Kidney (tissue), 14 donors: Measurements from ENCODE around the gene MIOS. TPM values are rescaled to one million over a fixed set of nuclear protein-coding genes. Genes with fewer than 3 reads are reported as not detected.

Experiments used
- DNase-seq, 5 donors: peaks; one replicate each; pipeline ENCODE4 v3.0.0-alpha.2; 2013 to 2020
- FAIRE-seq: peaks from 2 replicates; lab custom pipeline; 2012; peaks lifted over from hg19 to GRCh38; lab: Jason Lieb, UNC
- H3K27ac ChIP-seq, 2 donors: one replicate each; pipeline ENCODE4 v1.7.0; 2013; ENCODE audit warnings: low read depth in 2 of 2, low read length in 2 of 2, inconsistent platforms in 1 of 2
- H3K27me3 ChIP-seq: one replicate; pipeline ENCODE4 v1.7.1; 2013; ENCODE audit warnings: low read length, inconsistent platforms; ENCODE audit not compliant: control insufficient read depth, insufficient read depth
- H3K36me3 ChIP-seq, 3 donors: one replicate each; pipeline versions ENCODE4 v1.7.0 to v1.7.1; 2013; ENCODE audit warnings: low read length in 3 of 3, control low read depth in 1 of 3, inconsistent platforms in 1 of 3; ENCODE audit not compliant: insufficient read depth in 3 of 3, control insufficient read depth in 2 of 3
- H3K4me1 ChIP-seq, 3 donors: one replicate each; pipeline versions ENCODE4 v1.7.0 to v1.7.1; 2013; ENCODE audit warnings: low read length in 3 of 3, inconsistent platforms in 1 of 3, low read depth in 1 of 3; ENCODE audit not compliant: control insufficient read depth in 2 of 3, insufficient read depth in 2 of 3
- H3K4me3 ChIP-seq, 3 donors: one replicate each; pipeline versions ENCODE4 v1.7.0 to v1.8.1; 2013; ENCODE audit warnings: low read length in 3 of 3, control low read depth in 1 of 3, inconsistent platforms in 1 of 3
- H3K9ac ChIP-seq, 3 donors: one replicate each; pipeline versions ENCODE4 v1.7.0 to v1.7.1; 2013; ENCODE audit warnings: low read length in 3 of 3, control low read depth in 1 of 3, inconsistent platforms in 1 of 3
- H3K9me3 ChIP-seq, 3 donors: one replicate each; pipeline versions ENCODE4 v1.7.0 to v1.7.1; 2013; ENCODE audit warnings: low read length in 3 of 3, control low read depth in 1 of 3, inconsistent platforms in 1 of 3; ENCODE audit not compliant: control insufficient read depth in 2 of 3, insufficient read depth in 1 of 3
- intact Hi-C: fragments of 100-400 bp; cut with DNase I; formaldehyde crosslinking; loops from one replicate; pipeline ENCODE4 v1.11.1; 2022
- polyA plus RNA-seq: library from polyadenylated mRNA; stranded (reverse); fragments of 350-450 nt; fragmentation: Illumina TruSeq; extraction: RNeasy Lipid Tissue Mini Kit (QIAGEN cat#74804); gene quantifications from one replicate; pipeline ENCODE4 v1.2.3, GENCODE V29; 2014; ENCODE audit warnings: low read depth, low replicate concordance; ENCODE audit not compliant: insufficient read depth
- total RNA-seq: library from RNA; stranded (reverse); fragmentation: NEBNext Ultra II Directional; extraction: Animal tissue kit (Norgen Biotek cat#: 25700); gene quantifications from one replicate; pipeline ENCODE4 v1.2.1, GENCODE V29; 2021
- TF ChIP-seq, protein P1 (sequence below): IDR thresholded peaks from 3 replicates; pipeline ENCODE4 v1.5.1; 2012; ENCODE audit warnings: mild to moderate bottlenecking, moderate library complexity, borderline replicate concordance; ENCODE audit not compliant: insufficient read depth; ENCODE audit errors: extremely low read depth
- donor health status: control.
- donor health status: control.
- donor health status: control.
- donor health status: control.
- donor health status: control.
- donor health status: DM: yes; HTN: yes; CAD: no.
- donor health status: Normal renal cell carcinoma (clear cell type).

MIOS gene
- total and polyA plus RNA-seq, 2 donors from 2014 or later = 12.4 to 37.0 TPM

DNA sequence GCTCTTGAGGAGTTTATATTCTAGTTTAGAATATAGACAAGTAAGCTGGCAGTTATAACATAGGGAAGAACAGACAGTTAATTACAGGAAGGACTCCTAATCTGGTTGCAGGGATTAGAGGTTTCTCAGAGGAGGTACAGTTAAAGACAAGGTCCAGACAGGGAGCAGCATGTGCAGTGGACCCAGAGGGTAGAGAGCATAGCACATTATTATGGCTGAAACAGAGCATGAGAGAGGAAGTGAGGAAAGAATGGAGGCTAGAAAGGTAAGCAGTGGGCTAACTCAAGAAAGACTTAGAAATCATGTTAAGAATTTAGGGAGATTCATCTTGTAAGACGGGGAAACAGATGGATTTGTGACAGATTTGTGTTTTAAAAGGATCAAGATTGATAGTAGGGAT is 9.7 kb downstream of the MIOS start:
- intact Hi-C loops = no loop called here
- Histone ChIP-seq H3K9ac (no peak overlapping the region), H3K27ac (no peak overlapping the region), H3K9me3 (no peaks in the 10 kb centered on the region), H3K36me3 (peaks cover 0 to 3% (median 0%) of the 10 kb centered on the region in 3 donors), H3K27me3 (no peaks in the 10 kb centered on the region), H3K4me3 (no peak overlapping the region), H3K4me1 (no peaks in the 10 kb centered on the region)
- TF ChIP-seq, protein P1, sequence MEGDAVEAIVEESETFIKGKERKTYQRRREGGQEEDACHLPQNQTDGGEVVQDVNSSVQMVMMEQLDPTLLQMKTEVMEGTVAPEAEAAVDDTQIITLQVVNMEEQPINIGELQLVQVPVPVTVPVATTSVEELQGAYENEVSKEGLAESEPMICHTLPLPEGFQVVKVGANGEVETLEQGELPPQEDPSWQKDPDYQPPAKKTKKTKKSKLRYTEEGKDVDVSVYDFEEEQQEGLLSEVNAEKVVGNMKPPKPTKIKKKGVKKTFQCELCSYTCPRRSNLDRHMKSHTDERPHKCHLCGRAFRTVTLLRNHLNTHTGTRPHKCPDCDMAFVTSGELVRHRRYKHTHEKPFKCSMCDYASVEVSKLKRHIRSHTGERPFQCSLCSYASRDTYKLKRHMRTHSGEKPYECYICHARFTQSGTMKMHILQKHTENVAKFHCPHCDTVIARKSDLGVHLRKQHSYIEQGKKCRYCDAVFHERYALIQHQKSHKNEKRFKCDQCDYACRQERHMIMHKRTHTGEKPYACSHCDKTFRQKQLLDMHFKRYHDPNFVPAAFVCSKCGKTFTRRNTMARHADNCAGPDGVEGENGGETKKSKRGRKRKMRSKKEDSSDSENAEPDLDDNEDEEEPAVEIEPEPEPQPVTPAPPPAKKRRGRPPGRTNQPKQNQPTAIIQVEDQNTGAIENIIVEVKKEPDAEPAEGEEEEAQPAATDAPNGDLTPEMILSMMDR = no peak
- FAIRE-seq (no peak), DNase-seq (no peak)

DNA sequence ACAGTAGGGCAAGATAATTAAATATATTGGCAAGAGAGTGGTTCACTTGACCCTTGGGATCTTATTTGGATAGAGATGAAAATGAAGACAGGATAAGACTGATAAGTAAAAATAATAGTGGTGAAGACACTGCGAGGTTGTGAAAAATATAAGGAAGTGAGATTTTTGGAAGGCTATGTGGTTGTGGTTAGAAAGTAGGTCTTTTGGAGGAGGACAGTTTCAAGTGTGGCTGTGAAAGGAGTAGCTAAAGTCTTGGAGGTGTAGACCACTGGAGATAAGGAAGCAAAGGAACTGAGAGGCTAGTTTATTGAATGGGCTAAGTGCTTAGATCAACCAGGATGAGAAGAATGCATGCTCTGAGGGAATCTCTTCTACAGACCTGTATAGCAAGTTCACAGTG is 11.2 kb downstream of the MIOS start:
- Histone ChIP-seq H3K27me3 (no peaks in the 10 kb centered on the region), H3K9ac (no peak overlapping the region), H3K4me1 (no peaks in the 10 kb centered on the region), H3K9me3 (no peaks in the 10 kb centered on the region), H3K36me3 (no peaks in the 10 kb centered on the region), H3K27ac (no peak overlapping the region), H3K4me3 (no peak overlapping the region)
- FAIRE-seq = no peak
- intact Hi-C loops = no loop called here
- TF ChIP-seq, protein P1 = no peak
- DNase-seq = no peak

GRCh38 chr7:7579638-7580037 is 13.0 kb downstream of the MIOS start:
- FAIRE-seq = no peak
- TF ChIP-seq, protein P1 = no peak

GRCh38 chr7:7581531-7582179 is 15.0 kb downstream of the MIOS start:
- H3K27ac ChIP-seq = no peak overlapping the region
- TF ChIP-seq, protein P1 = no peak
- H3K4me3 ChIP-seq = no peak overlapping the region
- intact Hi-C loops = no loop called here
- H3K9ac ChIP-seq = no peak overlapping the region
- H3K4me1 ChIP-seq = no peaks in the 10 kb centered on the region
- no peaks in the 10 kb centered on the region for H3K36me3 ChIP-seq
- H3K27me3 ChIP-seq = no peaks in the 10 kb centered on the region
- no peaks in the 10 kb centered on the region for H3K9me3 ChIP-seq
- FAIRE-seq = no peak
- DNase-seq = no peak

More at GRCh38 chr7:7579638-7580037, 13.0 kb downstream of the MIOS start:
- intact Hi-C loops = no loop called here
- H3K36me3 ChIP-seq = no peaks in the 10 kb centered on the region
- no peak overlapping the region for H3K9ac ChIP-seq
- H3K4me3 ChIP-seq = no peak overlapping the region
- no peaks in the 10 kb centered on the region for H3K4me1 ChIP-seq
- H3K27me3 ChIP-seq = no peaks in the 10 kb centered on the region
- H3K27ac ChIP-seq = no peak overlapping the region
- no peaks in the 10 kb centered on the region for H3K9me3 ChIP-seq
- no peak for DNase-seq
